WTC11 (cell line): ENCODE results near the gene LHPP. TPM values are rescaled to one million over a fixed set of nuclear protein-coding genes. Genes with fewer than 3 reads are reported as not detected.
A peak's percentile ranks its signal among the peaks of the same experiment; 100 is the strongest.

Experiments
- ATAC-seq: fragments of 200-7000 bp; cut with Tn5 transposase; 2 replicates; pipeline ENCODE4 v1.10.0; 2021; ENCODE audit warnings: mild to moderate bottlenecking, moderate library complexity
- CTCF ChIA-PET: fragments of 300-600 bp; sonication (Branson Sonifier 250); formaldehyde crosslinking; loops from one replicate; lab custom pipeline; 2021; ENCODE audit warnings: antibody characterized with exemption; lab: Charles Lee
- POLR2A ChIA-PET: fragments of 350-600 bp; sonication (Branson Sonifier 250); formaldehyde crosslinking; loops from one replicate; lab custom pipeline; 2021; ENCODE audit warnings: antibody characterized with exemption; lab: Charles Lee
- DNase-seq: peaks from one replicate; pipeline ENCODE4 v3.0.0; 2021; ENCODE audit warnings: low spot score
- H3K27ac Mint-ChIP-seq: 2 replicates; pipeline ENCODE4 v1.8.0; 2021; ENCODE audit warnings: mixed read lengths
- H3K27me3 Mint-ChIP-seq: 2 replicates; pipeline ENCODE4 v1.8.0; 2021; ENCODE audit warnings: low read depth, mild to moderate bottlenecking, moderate library complexity, mixed read lengths
- H3K36me3 Mint-ChIP-seq: 2 replicates; pipeline ENCODE4 v1.8.0; 2021; ENCODE audit warnings: mixed read lengths
- H3K4me1 Mint-ChIP-seq: 2 replicates; pipeline ENCODE4 v1.8.0; 2022; ENCODE audit warnings: mixed read lengths
- H3K4me3 Mint-ChIP-seq: 2 replicates; pipeline ENCODE4 v1.8.0; 2021; ENCODE audit warnings: mild to moderate bottlenecking, moderate library complexity, mixed read lengths
- H3K9me3 Mint-ChIP-seq: 2 replicates; pipeline ENCODE4 v1.8.0; 2021; ENCODE audit warnings: mixed read lengths
- ESRRA ChIP-seq: sonication (generic); formaldehyde crosslinking; IDR thresholded peaks from 2 replicates; pipeline ENCODE4 v1.8.1; 2022; ENCODE audit warnings: mild to moderate bottlenecking, missing genetic modification reagents, borderline replicate concordance
- NFYB ChIP-seq: sonication (generic); formaldehyde crosslinking; conservative IDR thresholded peaks from 2 replicates; pipeline ENCODE4 v1.8.0; 2022; ENCODE audit warnings: low read depth, missing genetic modification reagents
- NR3C1 ChIP-seq: sonication (generic); formaldehyde crosslinking; conservative IDR thresholded peaks from 2 replicates; pipeline ENCODE4 v1.8.1; 2023; ENCODE audit warnings: low read depth, mild to moderate bottlenecking, missing genetic modification reagents
- SOX15 ChIP-seq: fragments of 250-450 bp; sonication (Bioruptor Pico); IDR thresholded peaks from 2 replicates; pipeline ENCODE4 v1.9.0; 2021; ENCODE audit warnings: mild to moderate bottlenecking
- ZNF263 ChIP-seq: sonication (generic); formaldehyde crosslinking; IDR thresholded peaks from 2 replicates; pipeline ENCODE4 v1.8.1; 2022; ENCODE audit warnings: low read depth, mild to moderate bottlenecking, moderate library complexity, missing genetic modification reagents
- ZNF396 ChIP-seq: fragments of 250-450 bp; sonication (Bioruptor Pico); IDR thresholded peaks from 2 replicates; pipeline ENCODE4 v1.8.0; 2021; ENCODE audit warnings: mild to moderate bottlenecking, moderate library complexity, borderline replicate concordance
- total RNA-seq: library from RNA; stranded (reverse); gene quantifications from 3 replicates; pipeline ENCODE4 v1.2.3, GENCODE V29; 2021
- TF ChIP-seq, protein P1 (sequence below): fragments of 200-600 bp; IDR thresholded peaks from 2 replicates; pipeline ENCODE4 v1.8.0; 2022; ENCODE audit warnings: antibody characterized with exemption
- TF ChIP-seq, protein P2 (sequence below): sonication (generic); formaldehyde crosslinking; IDR thresholded peaks from 2 replicates; pipeline ENCODE4 v1.8.0; 2023; ENCODE audit warnings: missing genetic modification reagents
- TF ChIP-seq, protein P3 (sequence below): sonication (generic); formaldehyde crosslinking; IDR thresholded peaks from 2 replicates; pipeline ENCODE4 v1.8.0; 2022; ENCODE audit warnings: mild to moderate bottlenecking, missing genetic modification reagents
- TF ChIP-seq, protein P4 (sequence below): fragments of 250-450 bp; sonication (Bioruptor Pico); IDR thresholded peaks from 2 replicates; pipeline ENCODE4 v2.1.2; 2022; ENCODE audit warnings: mild to moderate bottlenecking, moderate library complexity
- TF ChIP-seq, protein P5 (sequence below): fragments of 250-450 bp; sonication (Bioruptor Pico); IDR thresholded peaks from 2 replicates; pipeline ENCODE4 v1.9.0; 2021; ENCODE audit warnings: mild to moderate bottlenecking
- TF ChIP-seq, protein P6 (sequence below): sonication (generic); formaldehyde crosslinking; conservative IDR thresholded peaks from 2 replicates; pipeline ENCODE4 v1.8.1; 2023; ENCODE audit warnings: mild to moderate bottlenecking, low read depth, missing genetic modification reagents, moderate library complexity

LHPP gene
- total RNA-seq, 1 experiment from 2014 or later, result 33.2 TPM

DNA sequence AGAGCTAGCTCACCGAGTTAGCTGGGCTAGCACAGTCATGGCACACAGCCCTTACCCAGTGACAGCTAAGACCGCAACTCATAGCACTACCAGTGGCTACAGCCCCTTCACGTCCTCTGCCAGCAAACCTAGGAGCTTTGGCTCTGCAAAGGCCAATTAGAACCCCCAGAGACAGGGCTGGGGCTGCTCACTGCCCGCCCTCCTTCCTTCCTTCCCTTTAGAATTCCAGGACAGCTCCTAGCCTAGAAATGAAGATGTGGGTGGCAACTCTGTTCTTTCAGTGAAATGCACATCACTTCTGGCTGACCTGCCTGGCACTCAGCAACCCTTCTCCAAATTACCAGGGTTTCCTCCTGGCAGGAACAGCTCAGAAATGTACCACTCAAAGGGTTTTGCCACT, 182.6 kb downstream of the LHPP start (continued):
- TF ChIP-seq, protein P1, sequence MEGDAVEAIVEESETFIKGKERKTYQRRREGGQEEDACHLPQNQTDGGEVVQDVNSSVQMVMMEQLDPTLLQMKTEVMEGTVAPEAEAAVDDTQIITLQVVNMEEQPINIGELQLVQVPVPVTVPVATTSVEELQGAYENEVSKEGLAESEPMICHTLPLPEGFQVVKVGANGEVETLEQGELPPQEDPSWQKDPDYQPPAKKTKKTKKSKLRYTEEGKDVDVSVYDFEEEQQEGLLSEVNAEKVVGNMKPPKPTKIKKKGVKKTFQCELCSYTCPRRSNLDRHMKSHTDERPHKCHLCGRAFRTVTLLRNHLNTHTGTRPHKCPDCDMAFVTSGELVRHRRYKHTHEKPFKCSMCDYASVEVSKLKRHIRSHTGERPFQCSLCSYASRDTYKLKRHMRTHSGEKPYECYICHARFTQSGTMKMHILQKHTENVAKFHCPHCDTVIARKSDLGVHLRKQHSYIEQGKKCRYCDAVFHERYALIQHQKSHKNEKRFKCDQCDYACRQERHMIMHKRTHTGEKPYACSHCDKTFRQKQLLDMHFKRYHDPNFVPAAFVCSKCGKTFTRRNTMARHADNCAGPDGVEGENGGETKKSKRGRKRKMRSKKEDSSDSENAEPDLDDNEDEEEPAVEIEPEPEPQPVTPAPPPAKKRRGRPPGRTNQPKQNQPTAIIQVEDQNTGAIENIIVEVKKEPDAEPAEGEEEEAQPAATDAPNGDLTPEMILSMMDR, result no peak
- TF ChIP-seq, protein P2, sequence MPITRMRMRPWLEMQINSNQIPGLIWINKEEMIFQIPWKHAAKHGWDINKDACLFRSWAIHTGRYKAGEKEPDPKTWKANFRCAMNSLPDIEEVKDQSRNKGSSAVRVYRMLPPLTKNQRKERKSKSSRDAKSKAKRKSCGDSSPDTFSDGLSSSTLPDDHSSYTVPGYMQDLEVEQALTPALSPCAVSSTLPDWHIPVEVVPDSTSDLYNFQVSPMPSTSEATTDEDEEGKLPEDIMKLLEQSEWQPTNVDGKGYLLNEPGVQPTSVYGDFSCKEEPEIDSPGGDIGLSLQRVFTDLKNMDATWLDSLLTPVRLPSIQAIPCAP (CRISPR knock-in tag), result no peak
- no peak for TF ChIP-seq NFYB (CRISPR knock-in tag)
- no peak for TF ChIP-seq SOX15 (CRISPR knock-in tag)
- TF ChIP-seq ZNF263, result no peak
- TF ChIP-seq, protein P3, sequence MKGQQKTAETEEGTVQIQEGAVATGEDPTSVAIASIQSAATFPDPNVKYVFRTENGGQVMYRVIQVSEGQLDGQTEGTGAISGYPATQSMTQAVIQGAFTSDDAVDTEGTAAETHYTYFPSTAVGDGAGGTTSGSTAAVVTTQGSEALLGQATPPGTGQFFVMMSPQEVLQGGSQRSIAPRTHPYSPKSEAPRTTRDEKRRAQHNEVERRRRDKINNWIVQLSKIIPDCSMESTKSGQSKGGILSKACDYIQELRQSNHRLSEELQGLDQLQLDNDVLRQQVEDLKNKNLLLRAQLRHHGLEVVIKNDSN, result no peak
- no peak for TF ChIP-seq ZNF396 (CRISPR knock-in tag)
- TF ChIP-seq, protein P4, sequence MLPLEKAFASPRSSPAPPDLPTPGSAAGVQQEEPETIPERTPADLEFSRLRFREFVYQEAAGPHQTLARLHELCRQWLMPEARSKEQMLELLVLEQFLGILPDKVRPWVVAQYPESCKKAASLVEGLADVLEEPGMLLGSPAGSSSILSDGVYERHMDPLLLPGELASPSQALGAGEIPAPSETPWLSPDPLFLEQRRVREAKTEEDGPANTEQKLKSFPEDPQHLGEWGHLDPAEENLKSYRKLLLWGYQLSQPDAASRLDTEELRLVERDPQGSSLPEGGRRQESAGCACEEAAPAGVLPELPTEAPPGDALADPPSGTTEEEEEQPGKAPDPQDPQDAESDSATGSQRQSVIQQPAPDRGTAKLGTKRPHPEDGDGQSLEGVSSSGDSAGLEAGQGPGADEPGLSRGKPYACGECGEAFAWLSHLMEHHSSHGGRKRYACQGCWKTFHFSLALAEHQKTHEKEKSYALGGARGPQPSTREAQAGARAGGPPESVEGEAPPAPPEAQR (CRISPR knock-in tag), result no peak
- no peak for TF ChIP-seq NR3C1 (CRISPR knock-in tag)
- TF ChIP-seq ESRRA (CRISPR knock-in tag), result no peak
- TF ChIP-seq, protein P5, sequence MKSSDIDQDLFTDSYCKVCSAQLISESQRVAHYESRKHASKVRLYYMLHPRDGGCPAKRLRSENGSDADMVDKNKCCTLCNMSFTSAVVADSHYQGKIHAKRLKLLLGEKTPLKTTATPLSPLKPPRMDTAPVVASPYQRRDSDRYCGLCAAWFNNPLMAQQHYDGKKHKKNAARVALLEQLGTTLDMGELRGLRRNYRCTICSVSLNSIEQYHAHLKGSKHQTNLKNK (CRISPR knock-in tag), result no peak

DNA sequence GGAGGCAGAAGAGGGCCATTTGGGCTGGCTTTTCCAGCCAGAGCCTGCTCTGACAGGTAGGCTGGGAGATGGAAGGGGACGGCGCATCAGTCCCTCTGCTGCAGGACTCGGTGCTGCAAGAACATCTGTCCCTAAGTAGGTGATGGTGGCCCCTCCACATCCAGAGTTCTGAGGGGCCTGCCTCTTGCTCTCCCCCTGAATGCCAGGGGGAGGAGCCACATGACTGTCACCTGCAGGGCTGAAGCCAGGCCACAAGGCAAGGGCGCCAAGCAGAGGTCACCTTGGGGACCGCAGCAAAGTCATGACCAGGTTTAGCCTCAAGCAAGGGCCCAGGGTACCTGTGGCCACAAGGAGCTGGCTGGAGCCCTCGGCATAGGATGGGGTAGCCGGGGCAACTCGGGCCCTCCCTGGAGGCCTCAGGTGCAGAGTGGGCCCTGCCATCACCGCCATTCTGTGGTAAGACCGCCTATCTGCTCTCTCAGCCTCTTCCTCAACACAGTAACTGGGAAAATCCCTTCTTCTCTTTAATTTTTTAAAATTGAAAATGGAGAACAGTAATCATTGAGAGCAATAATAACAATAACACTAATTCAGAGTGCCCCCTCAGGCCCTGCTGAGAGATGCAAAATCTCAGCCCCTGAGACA, 183.3 kb downstream of the LHPP start:
- Mint-ChIP-seq H3K4me1 (peaks cover 22% of the 10 kb centered on the region), H3K36me3 (no peaks in the 10 kb centered on the region), H3K27me3 (no peaks in the 10 kb centered on the region), H3K9me3 (no peaks in the 10 kb centered on the region), H3K27ac (no peak overlapping the region), H3K4me3 (no peak overlapping the region)
- ATAC-seq, result peak; percentile 65
- POLR2A ChIA-PET, result interaction anchor here (0.6 kb wide), 1 partner anchor 14 kb away, joined by 3 read pairs; no protein-coding TSS in a partner anchor
- CTCF ChIA-PET, result interaction anchor here (0.5 to 5.9 kb wide), 14 partner anchors 8 to 212 kb away, joined by 3 to 57 read pairs (median 3); no protein-coding TSS in a partner anchor
- DNase-seq, result peak; percentile 47
- TF ChIP-seq, protein P1, result no peak
- TF ChIP-seq ESRRA (CRISPR knock-in tag), result peak; percentile 66; the same call in 1 of the 2 replicates
- no peak for TF ChIP-seq SOX15 (CRISPR knock-in tag)
- TF ChIP-seq, protein P3, result no peak
- TF ChIP-seq, protein P6, sequence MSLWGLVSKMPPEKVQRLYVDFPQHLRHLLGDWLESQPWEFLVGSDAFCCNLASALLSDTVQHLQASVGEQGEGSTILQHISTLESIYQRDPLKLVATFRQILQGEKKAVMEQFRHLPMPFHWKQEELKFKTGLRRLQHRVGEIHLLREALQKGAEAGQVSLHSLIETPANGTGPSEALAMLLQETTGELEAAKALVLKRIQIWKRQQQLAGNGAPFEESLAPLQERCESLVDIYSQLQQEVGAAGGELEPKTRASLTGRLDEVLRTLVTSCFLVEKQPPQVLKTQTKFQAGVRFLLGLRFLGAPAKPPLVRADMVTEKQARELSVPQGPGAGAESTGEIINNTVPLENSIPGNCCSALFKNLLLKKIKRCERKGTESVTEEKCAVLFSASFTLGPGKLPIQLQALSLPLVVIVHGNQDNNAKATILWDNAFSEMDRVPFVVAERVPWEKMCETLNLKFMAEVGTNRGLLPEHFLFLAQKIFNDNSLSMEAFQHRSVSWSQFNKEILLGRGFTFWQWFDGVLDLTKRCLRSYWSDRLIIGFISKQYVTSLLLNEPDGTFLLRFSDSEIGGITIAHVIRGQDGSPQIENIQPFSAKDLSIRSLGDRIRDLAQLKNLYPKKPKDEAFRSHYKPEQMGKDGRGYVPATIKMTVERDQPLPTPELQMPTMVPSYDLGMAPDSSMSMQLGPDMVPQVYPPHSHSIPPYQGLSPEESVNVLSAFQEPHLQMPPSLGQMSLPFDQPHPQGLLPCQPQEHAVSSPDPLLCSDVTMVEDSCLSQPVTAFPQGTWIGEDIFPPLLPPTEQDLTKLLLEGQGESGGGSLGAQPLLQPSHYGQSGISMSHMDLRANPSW (CRISPR knock-in tag), result no peak
